Motor neuron (in vitro differentiated cells): Measurements from ENCODE around the gene GMIP. TPM values are rescaled to one million over a fixed set of nuclear protein-coding genes. Genes with fewer than 3 reads are reported as not detected.

Experiments
- ATAC-seq, 8 experiments: fragments of 200-7000 bp; cut with Tn5 transposase; replicated peaks in 6 of 8; 2 replicates each; pipeline ENCODE4 v1.8.0; 2021; ENCODE audit warnings: mild to moderate bottlenecking in 8 of 8, moderate library complexity in 8 of 8
- H3K27ac ChIP-seq, 2 donors: fragments of 250-450 bp; sonication (Bioruptor Pico); 2 replicates each; pipeline ENCODE4 v1.9.0; 2021; ENCODE audit warnings: antibody characterized with exemption in 2 of 2, mild to moderate bottlenecking in 2 of 2, moderate library complexity in 1 of 2
- H3K4me1 ChIP-seq, 2 donors: fragments of 250-450 bp; sonication (Bioruptor Pico); replicated peaks in 1 of 2; 2 replicates each; pipeline ENCODE4 v1.6.1; 2021; ENCODE audit warnings: antibody characterized with exemption in 2 of 2, mild to moderate bottlenecking in 2 of 2, moderate library complexity in 1 of 2
- H3K4me3 ChIP-seq, 5 donors: fragments of 250-450 bp; sonication (Bioruptor Pico); 2 replicates each; pipeline ENCODE4 v1.9.0; 2021; ENCODE audit warnings: antibody characterized with exemption in 5 of 5, mild to moderate bottlenecking in 5 of 5, moderate library complexity in 4 of 5
- WGBS, 10 experiments: fragments of 450-650 bp; shearing (Covaris generic); methylation state at CpG; one replicate each; pipeline ENCODE4 v1.0.0; 2022; 5-methylcytosine and 5-hydroxymethylcytosine counted together
- in situ Hi-C, 9 experiments: fragments of 400-800 bp; cut with MboI; loops; one replicate each; pipeline ENCODE4 v1.15.0; 2021; ENCODE audit warnings: low sequenced_read_pairs in 9 of 9, low pct_unique_long_range_greater_than_20kb in 2 of 9; ENCODE audit not compliant: unreplicated experiment in 9 of 9
- total RNA-seq, 8 experiments: library from RNA; unstranded; fragments of 300-600 nt; gene quantifications; 2 replicates each; pipeline versions ENCODE4 v1.2.3 to v1.2.4, GENCODE V29; 2022

The GMIP gene
- total RNA-seq, 8 experiments from 2014 or later, result 3.2 to 18.2 (median 7.5) TPM

GRCh38 chr19:19587771-19588170 lies 55.7 kb downstream of the GMIP start:
- in situ Hi-C loops, result no loop called here
- ATAC-seq, result no peak
- Histone ChIP-seq H3K27ac (no peak overlapping the region), H3K4me1 (peaks cover 10 to 11% of the 10 kb centered on the region in 2 donors), H3K4me3 (no peak overlapping the region)
- WGBS, 10 experiments, result 0 to 100% (median 93%) methylated on average over 1 to 3 of the region's 5 CpGs; no CpG with 5 or more reads in 3 of the 10 experiments

DNA sequence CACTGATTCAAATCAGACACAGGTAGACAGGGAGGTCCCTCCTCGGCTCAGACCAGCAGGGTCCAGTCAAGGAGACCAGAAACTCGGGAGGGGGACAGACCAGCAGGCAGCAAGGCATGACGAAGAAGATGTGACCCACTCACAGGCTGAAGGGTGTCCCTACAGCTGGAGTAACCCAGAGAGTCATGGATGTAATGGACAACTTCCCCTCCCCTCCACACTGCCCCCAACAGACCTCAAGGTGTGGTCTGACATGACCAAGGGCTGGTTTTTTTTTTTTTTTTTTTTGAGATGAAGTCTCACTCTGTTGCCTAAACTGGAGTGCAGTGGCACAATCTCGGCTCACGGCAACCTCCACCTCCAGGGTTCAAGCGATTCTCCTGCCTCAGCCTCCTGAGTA lies 59.1 kb downstream of the GMIP start:
- in situ Hi-C loops, result no loop called here
- H3K27ac ChIP-seq, result no peak overlapping the region
- 20 to 100% (median 77%) methylated on average over 1 to 4 of the region's 6 CpGs; no CpG with 5 or more reads in 3 of the 10 experiments for WGBS, 10 experiments
- no peak for ATAC-seq
- no peaks in the 10 kb centered on the region for H3K4me1 ChIP-seq
- H3K4me3 ChIP-seq, result no peak overlapping the region

DNA sequence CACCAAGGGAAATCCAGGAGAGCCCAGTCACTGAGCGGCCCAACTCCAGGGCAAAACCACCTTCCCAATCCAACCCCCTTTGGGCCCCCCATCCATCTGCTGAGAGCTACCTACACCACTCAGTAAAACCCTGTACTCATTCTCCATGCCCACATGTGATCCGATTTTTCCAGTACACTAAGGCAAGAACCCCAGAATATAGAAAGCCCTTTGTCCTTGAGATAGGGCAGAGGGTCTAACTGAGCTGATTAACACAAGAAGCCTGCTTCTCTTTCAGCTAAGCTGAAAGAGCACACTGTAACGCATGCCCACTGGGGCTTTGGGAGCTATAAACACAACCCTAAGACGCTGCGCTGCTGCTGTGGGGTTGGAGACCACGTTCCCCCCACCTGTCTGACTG lies 61.0 kb downstream of the GMIP start:
- no peak overlapping the region for H3K27ac ChIP-seq
- in situ Hi-C loops, result no loop called here

GRCh38 chr19:19581391-19581790 lies 62.1 kb downstream of the GMIP start:
- Histone ChIP-seq H3K4me1 (peaks cover 0 to 3% of the 10 kb centered on the region in 2 donors), H3K4me3 (no peak overlapping the region), H3K27ac (no peak overlapping the region)
- in situ Hi-C loops, result no loop called here
- no peak for ATAC-seq
- 60 to 100% (median 92%) methylated on average over 1 to 5 of the region's 13 CpGs; no CpG with 5 or more reads in 2 of the 10 experiments for WGBS, 10 experiments

More for the DNA sequence above, 61.0 kb downstream of the GMIP start:
- Histone ChIP-seq H3K4me3 (no peak overlapping the region), H3K4me1 (peaks cover 0 to 3% of the 10 kb centered on the region in 2 donors)
- ATAC-seq, result no peak
- WGBS, 10 experiments, result 60 to 97% (median 76%) methylated on average over 1 to 6 of the region's 6 CpGs; no CpG with 5 or more reads in 5 of the 10 experiments

DNA sequence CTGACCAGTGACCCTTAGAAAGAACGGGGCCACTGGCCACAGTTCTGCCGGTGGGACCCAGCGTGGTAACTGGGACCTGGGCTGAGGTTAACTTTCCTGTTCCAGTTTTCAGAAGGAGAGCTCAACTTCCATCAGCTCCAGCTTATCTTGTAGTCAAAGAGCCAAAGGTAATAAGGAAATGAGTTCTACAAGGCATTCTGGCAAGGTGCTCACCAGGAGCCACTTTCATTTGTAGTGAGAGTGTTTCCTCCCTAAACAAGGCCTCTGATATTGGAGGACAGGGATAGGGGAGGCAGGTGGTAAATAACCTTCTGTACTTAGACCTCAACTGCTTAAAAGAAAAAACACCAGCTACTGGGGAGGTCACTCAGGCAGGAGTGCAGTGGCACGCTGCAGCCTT lies 63.0 kb downstream of the GMIP start:
- Histone ChIP-seq H3K27ac (no peak overlapping the region), H3K4me1 (peaks cover 0 to 3% of the 10 kb centered on the region in 2 donors), H3K4me3 (no peak overlapping the region)
- WGBS, 10 experiments, result 84 to 100% (median 92%) methylated on average over 1 to 3 of the region's 4 CpGs; no CpG with 5 or more reads in 5 of the 10 experiments
- ATAC-seq, result no peak
- in situ Hi-C loops, result no loop called here

DNA sequence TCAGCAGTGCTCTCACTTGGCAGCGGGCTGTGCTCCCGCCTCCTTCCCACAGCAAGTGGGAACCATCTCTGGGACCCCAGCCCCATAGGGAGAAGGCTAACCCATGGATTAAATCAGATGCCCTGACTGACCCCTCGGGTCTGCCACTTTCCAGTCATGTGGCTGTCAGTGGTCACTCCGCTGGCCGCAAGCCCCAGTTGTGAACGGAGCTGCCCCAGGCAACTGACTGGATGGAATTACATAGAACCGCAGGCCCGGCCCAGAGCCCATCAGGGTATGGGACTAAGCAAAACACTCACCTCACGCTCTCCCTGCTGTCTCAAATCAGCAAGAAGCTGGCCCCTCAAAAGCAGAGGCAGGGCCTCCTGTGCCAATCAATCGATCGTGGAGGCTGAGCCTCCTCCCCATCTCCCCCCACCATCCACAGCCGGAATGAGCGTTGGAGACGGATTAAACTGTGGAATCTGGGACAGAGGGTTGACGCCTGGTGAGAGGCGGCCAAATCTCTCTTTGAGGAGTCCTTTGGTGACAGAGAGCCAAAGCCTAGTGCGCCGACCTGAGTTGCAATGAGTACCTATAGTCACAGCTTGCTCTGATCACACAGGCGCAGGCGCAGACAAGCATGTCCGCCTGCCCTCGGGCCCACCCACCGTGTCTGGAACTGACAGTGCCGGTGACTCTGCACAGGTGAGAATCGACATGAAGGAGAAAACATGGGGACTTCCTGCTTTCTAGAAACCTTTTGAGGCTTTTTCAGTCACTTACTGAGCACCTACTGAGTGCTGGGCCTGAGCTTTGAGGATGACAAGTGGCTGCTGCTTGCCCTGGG lies 63.7 kb downstream of the GMIP start:
- no peak for ATAC-seq
- H3K27ac ChIP-seq, result no peak overlapping the region
- in situ Hi-C loops, result no loop called here
- peaks cover 0 to 3% of the 10 kb centered on the region in 2 donors for H3K4me1 ChIP-seq
- WGBS, 10 experiments, result 53 to 100% (median 90%) methylated on average over 1 to 4 of the region's 25 CpGs; no CpG with 5 or more reads in 3 of the 10 experiments
- no peak overlapping the region for H3K4me3 ChIP-seq

Other genes with a start within 250 kb of the GMIP start
- gene GATAD2A, start 238.0 kb downstream of the GMIP start, total RNA-seq, result 10 to 100 TPM; 23.9 to 65.0 (median 39.6) TPM
- 1 to 10 TPM in 7 of 8 experiments, under 1 TPM in 1; 0.92 to 3.2 (median 2.0) TPM for gene TSSK6, start 128.1 kb downstream of the GMIP start, total RNA-seq
- 100 to 1,000 TPM; 323 to 522 (median 409) TPM for gene NDUFA13, start 127.4 kb downstream of the GMIP start, total RNA-seq
- 10 to 100 TPM in 1 of 8 experiments, 1 to 10 TPM in 7; 1.1 to 10.6 (median 4.2) TPM for gene YJEFN3, start 114.7 kb downstream of the GMIP start, total RNA-seq
- gene CILP2, start 105.4 kb downstream of the GMIP start, total RNA-seq, result 1 to 10 TPM in 2 of 8 experiments, under 1 TPM in 6; 0.37 to 1.5 (median 0.90) TPM
- gene PBX4, start 25.0 kb downstream of the GMIP start, total RNA-seq, result 1 to 10 TPM in 6 of 8 experiments, under 1 TPM in 1, not detected in 1; 0.87 to 6.4 (median 3.7) TPM
- gene LPAR2, start 15.4 kb downstream of the GMIP start, total RNA-seq, result 10 to 100 TPM in 5 of 8 experiments, 1 to 10 TPM in 3; 1.3 to 30.2 (median 18.2) TPM
- gene ATP13A1, start 20.0 kb upstream of the GMIP start, total RNA-seq, result 10 to 100 TPM; 18.7 to 96.9 (median 31.1) TPM
- 10 to 100 TPM in 2 of 8 experiments, 1 to 10 TPM in 6; 5.5 to 10.8 (median 8.1) TPM for gene ZNF101, start 25.2 kb upstream of the GMIP start, total RNA-seq
- gene ZNF14, start 89.5 kb upstream of the GMIP start, total RNA-seq, result 10 to 100 TPM in 5 of 8 experiments, 1 to 10 TPM in 3; 3.7 to 13.9 (median 12.4) TPM
- gene ZNF506, start 178.1 kb upstream of the GMIP start, total RNA-seq, result 10 to 100 TPM in 4 of 8 experiments, 1 to 10 TPM in 4; 1.1 to 26.3 (median 8.2) TPM
- gene ZNF253, start 222.2 kb upstream of the GMIP start, total RNA-seq, result 10 to 100 TPM in 5 of 8 experiments, 1 to 10 TPM in 3; 1.6 to 19.5 (median 14.3) TPM